H1 (cell line): ENCODE measurements around the gene PITPNC1. TPM values are rescaled to one million over a fixed set of nuclear protein-coding genes. Genes with fewer than 3 reads are reported as not detected.

Source experiments
- EZH2 ChIP-seq: fragments of 200-600 bp; sonication (generic); IDR thresholded peaks from 2 replicates; pipeline ENCODE4 v1.7.1; 2012; ENCODE audit warnings: low read depth, mild to moderate bottlenecking, moderate library complexity, low read length, inconsistent platforms; ENCODE audit not compliant: severe bottlenecking
- GABPA ChIP-seq: IDR thresholded peaks from 2 replicates; pipeline ENCODE4 v1.6.1; 2011; ENCODE audit warnings: mild to moderate bottlenecking, low read length, moderate library complexity, borderline replicate concordance; ENCODE audit not compliant: insufficient read depth
- NRF1 ChIP-seq: IDR thresholded peaks from 2 replicates; pipeline ENCODE4 v1.6.1; 2011; ENCODE audit warnings: mild to moderate bottlenecking, low read depth, low read length, improper control_type of control experiment
- POLR2AphosphoS5 ChIP-seq: IDR thresholded peaks from 2 replicates; pipeline ENCODE4 v1.6.1; 2011; ENCODE audit warnings: low read depth, low read length
- polyA plus RNA-seq, 7 experiments: library from polyadenylated mRNA; depleted of rRNA in 3 of 7; stranded (reverse) in 5 of 7; unstranded in 2 of 7; fragments of >200 nt in 5 of 7; fragments of 200-250 nt in 2 of 7; gene quantifications; 1 replicate in 5 of 7; 2 replicates in 1 of 7; 4 replicates in 1 of 7; pipeline versions ENCODE4 v1.2.1 to v1.2.3, GENCODE V29; 2011 to 2013; ENCODE audit warnings: missing spikeins in 2 of 7, mixed read lengths in 2 of 7
- total RNA-seq: library from RNA; stranded (reverse); fragmentation: NEBNext Ultra II Directional; extraction: Animal tissue kit (Norgen Biotek cat#: 25700); gene quantifications from 2 replicates; pipeline ENCODE4 v1.2.1, GENCODE V29; 2021
- TF ChIP-seq, protein P1 (sequence below): IDR thresholded peaks from 2 replicates; pipeline ENCODE4 v1.6.1; 2012; ENCODE audit warnings: low read length, inconsistent platforms

PITPNC1 gene
- total and polyA plus RNA-seq, 2 of the 8 experiments (the other 6 are each of a cell fraction or from before 2014, with no cell fraction given), result 17.6 to 54.7 TPM

DNA sequence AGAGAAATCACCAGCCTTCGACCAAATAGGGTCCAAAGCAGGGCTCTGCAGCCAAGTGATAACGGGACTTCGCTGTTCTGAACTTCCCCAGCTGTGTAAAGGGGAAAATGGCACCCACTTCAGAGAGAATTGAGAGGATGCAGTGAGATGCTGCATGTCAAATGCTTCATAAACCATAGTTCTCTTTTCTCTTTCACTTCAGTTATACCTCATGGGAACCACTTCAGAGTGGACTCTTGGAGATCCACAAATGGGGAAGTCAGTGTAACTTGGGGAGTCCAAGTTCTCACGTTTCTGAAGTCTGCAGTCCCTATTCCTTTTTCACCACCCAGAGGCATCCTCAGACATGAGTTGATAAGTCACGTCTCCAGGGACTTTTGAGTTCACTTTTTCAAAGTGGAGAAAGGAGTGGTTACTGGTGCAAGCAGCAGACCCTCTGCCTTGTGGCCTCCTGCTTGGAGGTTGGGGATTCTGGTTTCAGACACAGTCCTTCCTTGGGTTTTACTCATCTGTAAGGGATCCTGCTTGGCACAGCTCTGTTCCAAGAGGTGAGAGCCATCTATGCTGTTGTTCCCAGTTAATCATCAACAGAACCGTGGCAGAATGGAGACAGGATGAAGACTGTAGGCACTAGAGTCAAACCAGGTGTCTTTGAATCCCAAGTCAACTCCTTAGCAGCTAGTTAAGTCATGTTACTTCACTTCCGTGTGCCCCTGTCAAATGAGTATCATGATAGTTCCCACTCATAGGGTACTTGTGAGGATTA lies 217.2 kb downstream of the PITPNC1 start (continued):
- TF ChIP-seq NRF1 (no peak), POLR2AphosphoS5 (no peak), GABPA (no peak), EZH2 (no peak)
- TF ChIP-seq, protein P1, sequence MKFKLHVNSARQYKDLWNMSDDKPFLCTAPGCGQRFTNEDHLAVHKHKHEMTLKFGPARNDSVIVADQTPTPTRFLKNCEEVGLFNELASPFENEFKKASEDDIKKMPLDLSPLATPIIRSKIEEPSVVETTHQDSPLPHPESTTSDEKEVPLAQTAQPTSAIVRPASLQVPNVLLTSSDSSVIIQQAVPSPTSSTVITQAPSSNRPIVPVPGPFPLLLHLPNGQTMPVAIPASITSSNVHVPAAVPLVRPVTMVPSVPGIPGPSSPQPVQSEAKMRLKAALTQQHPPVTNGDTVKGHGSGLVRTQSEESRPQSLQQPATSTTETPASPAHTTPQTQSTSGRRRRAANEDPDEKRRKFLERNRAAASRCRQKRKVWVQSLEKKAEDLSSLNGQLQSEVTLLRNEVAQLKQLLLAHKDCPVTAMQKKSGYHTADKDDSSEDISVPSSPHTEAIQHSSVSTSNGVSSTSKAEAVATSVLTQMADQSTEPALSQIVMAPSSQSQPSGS, result no peak
